ENCODE measurements around the gene RWDD1. TPM values are rescaled to one million over a fixed set of nuclear protein-coding genes. Genes with fewer than 3 reads are reported as not detected.

RWDD1 gene
- total and polyA plus RNA-seq, 2 donors (not counting 1 experiment from before 2014, with no cell fraction given) = 18.0 to 22.4 TPM

DNA sequence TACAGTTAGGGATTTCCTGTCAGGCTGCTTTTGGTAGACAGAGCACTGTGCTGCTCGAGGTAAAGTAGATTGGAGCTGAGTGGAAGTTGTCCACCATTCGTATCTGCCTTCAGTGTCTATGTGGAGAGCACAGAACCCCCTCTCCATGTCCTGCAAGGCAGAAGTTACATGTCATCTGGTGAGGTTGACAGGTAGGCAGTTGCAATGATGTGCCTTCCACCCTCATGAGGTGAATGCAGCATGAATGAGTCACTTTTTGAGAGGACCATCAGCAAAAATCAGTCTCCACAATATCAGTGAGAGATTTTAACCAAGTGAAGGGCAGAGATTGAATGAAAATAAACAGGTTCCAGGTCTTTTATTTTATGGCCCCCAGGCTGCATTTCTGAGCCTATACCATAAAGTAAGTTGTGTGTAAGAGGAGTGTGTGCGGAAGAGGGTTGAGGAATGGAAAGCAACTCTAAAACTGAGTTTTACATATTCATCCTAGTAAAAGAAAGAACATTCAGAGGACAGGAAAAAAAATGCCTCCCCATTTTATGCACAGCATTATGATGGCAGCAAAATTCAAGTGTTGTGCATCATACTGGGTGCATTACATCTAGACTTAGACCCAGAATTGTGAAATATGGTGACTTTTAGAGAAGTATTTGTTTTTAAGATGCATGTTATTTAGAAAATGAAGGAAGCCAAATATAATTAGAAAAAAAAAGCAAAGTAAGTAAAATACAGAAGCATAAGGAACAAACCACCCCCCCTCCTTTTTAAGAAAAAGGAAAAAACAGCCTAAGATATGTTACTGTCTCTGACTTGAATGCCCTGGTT lies 41.6 kb upstream of the RWDD1 start:
- H3K27ac ChIP-seq (ENCODE audit: low read length in 2 of 2) = no peak overlapping the region
- ATAC-seq (ENCODE audit: low read depth) (no peak), DNase-seq (no peak)
- no peaks in the 10 kb centered on the region for H3K9me3 ChIP-seq (ENCODE audit: control extremely low read depth in 1 of 3, control insufficient read depth in 2 of 3, insufficient read depth in 1 of 3, low read length in 2 of 3)
- 80% methylated on average over 1 of the region's 3 CpGs for WGBS (ENCODE audit: insufficient coverage)
- no peaks in the 10 kb centered on the region for H4K20me1 ChIP-seq (ENCODE audit: control insufficient read depth, insufficient read depth, low read length, poor library complexity, severe bottlenecking)
- H3K4me3 ChIP-seq (ENCODE audit: control extremely low read depth in 1 of 5, extremely low read depth in 1 of 5, insufficient read depth in 1 of 5, low read depth in 2 of 5, low read length in 4 of 5) = no peak overlapping the region
- H3K27me3 Mint-ChIP-seq = peaks cover 3% of the 10 kb centered on the region
- no peaks in the 10 kb centered on the region for H3K79me2 ChIP-seq (ENCODE audit: control insufficient read depth, insufficient read depth, low read length)
- H3K9ac ChIP-seq (ENCODE audit: low read length) = no peak overlapping the region
- H2AFZ ChIP-seq (ENCODE audit: insufficient read depth, low read depth, low read length, poor library complexity, severe bottlenecking) = no peak overlapping the region
- ChIA-PET POLR2A (no interaction called here), CTCF (interaction anchor here (0.6 to 1.8 kb wide), 8 partner anchors 15 to 261 kb away, joined by 3 to 17 read pairs (median 4); no protein-coding TSS in a partner anchor)
- TF ChIP-seq EZH2 (IDR thresholded peaks at IDR 0.05; ENCODE audit: borderline replicate concordance, insufficient read depth, low read depth, low read length, poor library complexity, severe bottlenecking) = no peak
- TF ChIP-seq, protein P1, sequence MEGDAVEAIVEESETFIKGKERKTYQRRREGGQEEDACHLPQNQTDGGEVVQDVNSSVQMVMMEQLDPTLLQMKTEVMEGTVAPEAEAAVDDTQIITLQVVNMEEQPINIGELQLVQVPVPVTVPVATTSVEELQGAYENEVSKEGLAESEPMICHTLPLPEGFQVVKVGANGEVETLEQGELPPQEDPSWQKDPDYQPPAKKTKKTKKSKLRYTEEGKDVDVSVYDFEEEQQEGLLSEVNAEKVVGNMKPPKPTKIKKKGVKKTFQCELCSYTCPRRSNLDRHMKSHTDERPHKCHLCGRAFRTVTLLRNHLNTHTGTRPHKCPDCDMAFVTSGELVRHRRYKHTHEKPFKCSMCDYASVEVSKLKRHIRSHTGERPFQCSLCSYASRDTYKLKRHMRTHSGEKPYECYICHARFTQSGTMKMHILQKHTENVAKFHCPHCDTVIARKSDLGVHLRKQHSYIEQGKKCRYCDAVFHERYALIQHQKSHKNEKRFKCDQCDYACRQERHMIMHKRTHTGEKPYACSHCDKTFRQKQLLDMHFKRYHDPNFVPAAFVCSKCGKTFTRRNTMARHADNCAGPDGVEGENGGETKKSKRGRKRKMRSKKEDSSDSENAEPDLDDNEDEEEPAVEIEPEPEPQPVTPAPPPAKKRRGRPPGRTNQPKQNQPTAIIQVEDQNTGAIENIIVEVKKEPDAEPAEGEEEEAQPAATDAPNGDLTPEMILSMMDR (IDR thresholded peaks at IDR 0.05) = no peak
- H3K4me2 ChIP-seq (replicated peaks; ENCODE audit: low read depth, low read length, poor library complexity, severe bottlenecking) = no peak overlapping the region
- H3K4me1 Mint-ChIP-seq = peaks cover 13% of the 10 kb centered on the region
- no peaks in the 10 kb centered on the region for H3K36me3 ChIP-seq (replicated peaks in 1 of 2; ENCODE audit: control extremely low read depth in 1 of 2, control insufficient read depth in 1 of 2, extremely low read depth in 1 of 2, insufficient read depth in 2 of 2, low read length in 1 of 2)
- peaks cover 0 to 5% of the 10 kb centered on the region in 2 donors for H3K4me1 ChIP-seq (ENCODE audit: control insufficient read depth in 2 of 2, insufficient read depth in 2 of 2, low read length in 2 of 2)
- H3K27ac Mint-ChIP-seq = no peak overlapping the region
- H3K4me3 Mint-ChIP-seq = no peak overlapping the region
- H3K9me3 Mint-ChIP-seq (ENCODE audit: insufficient read depth) = no peaks in the 10 kb centered on the region
- intact Hi-C loops (cut with micrococcal nuclease) = loop anchor here (5.0 to 10.0 kb wide), 2 partner anchors 67 to 315 kb away; partner anchors contain the start of gene CALHM6
- H3K27me3 ChIP-seq (replicated peaks in 1 of 4; ENCODE audit: control extremely low read depth in 1 of 4, control insufficient read depth in 3 of 4, insufficient read depth in 4 of 4, low read length in 3 of 4) = peaks cover 0 to 3% (median 0%) of the 10 kb centered on the region in 4 experiments

DNA sequence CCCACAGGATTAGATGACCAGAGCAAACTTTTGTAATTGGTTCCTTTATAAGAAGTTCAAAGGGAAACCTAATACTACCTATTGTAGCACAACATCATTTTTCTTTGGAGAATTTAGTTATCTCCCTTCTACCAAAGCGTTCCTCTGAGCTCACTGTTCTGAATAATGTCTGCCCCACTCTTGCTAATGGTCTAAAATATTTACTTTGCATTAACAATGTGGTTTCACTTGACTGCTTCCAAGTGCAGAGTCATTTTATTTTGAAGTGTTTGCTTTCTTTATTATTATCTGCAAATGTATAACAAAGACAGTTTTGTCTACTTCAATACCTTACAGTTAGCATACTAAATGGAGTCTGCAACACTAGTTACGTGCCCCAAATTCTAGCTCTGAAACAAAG lies 40.9 kb upstream of the RWDD1 start:
- Histone ChIP-seq H3K27ac (ENCODE audit: low read length in 2 of 2) (no peak overlapping the region), H3K9me3 (ENCODE audit: control extremely low read depth in 1 of 3, control insufficient read depth in 2 of 3, insufficient read depth in 1 of 3, low read length in 2 of 3) (no peaks in the 10 kb centered on the region), H3K4me3 (ENCODE audit: control extremely low read depth in 1 of 5, extremely low read depth in 1 of 5, insufficient read depth in 1 of 5, low read depth in 2 of 5, low read length in 4 of 5) (no peak overlapping the region), H2AFZ (ENCODE audit: insufficient read depth, low read depth, low read length, poor library complexity, severe bottlenecking) (no peak overlapping the region), H3K4me2 (replicated peaks; ENCODE audit: low read depth, low read length, poor library complexity, severe bottlenecking) (no peak overlapping the region), H3K36me3 (replicated peaks in 1 of 2; ENCODE audit: control extremely low read depth in 1 of 2, control insufficient read depth in 1 of 2, extremely low read depth in 1 of 2, insufficient read depth in 2 of 2, low read length in 1 of 2) (no peaks in the 10 kb centered on the region), H4K20me1 (ENCODE audit: control insufficient read depth, insufficient read depth, low read length, poor library complexity, severe bottlenecking) (no peaks in the 10 kb centered on the region), H3K9ac (ENCODE audit: low read length) (no peak overlapping the region), H3K27me3 (replicated peaks in 1 of 4; ENCODE audit: control extremely low read depth in 1 of 4, control insufficient read depth in 3 of 4, insufficient read depth in 4 of 4, low read length in 3 of 4) (peaks cover 0 to 3% (median 0%) of the 10 kb centered on the region in 4 experiments), H3K4me1 (ENCODE audit: control insufficient read depth in 2 of 2, insufficient read depth in 2 of 2, low read length in 2 of 2) (peaks cover 0 to 5% of the 10 kb centered on the region in 2 donors), H3K79me2 (ENCODE audit: control insufficient read depth, insufficient read depth, low read length) (no peaks in the 10 kb centered on the region)
- DNase-seq (no peak), ATAC-seq (ENCODE audit: low read depth) (no peak)
- intact Hi-C loops (cut with micrococcal nuclease) = loop anchor here (5.0 to 10.0 kb wide), 2 partner anchors 68 to 314 kb away; partner anchors contain the start of gene CALHM6
- ChIA-PET POLR2A (no interaction called here), CTCF (interaction anchor here (0.6 to 1.6 kb wide), 5 partner anchors 16 to 262 kb away, joined by 3 to 17 read pairs (median 5); no protein-coding TSS in a partner anchor)
- Mint-ChIP-seq H3K4me3 (no peak overlapping the region), H3K27me3 (peaks cover 3% of the 10 kb centered on the region), H3K4me1 (peaks cover 13% of the 10 kb centered on the region), H3K9me3 (ENCODE audit: insufficient read depth) (no peaks in the 10 kb centered on the region), H3K27ac (no peak overlapping the region)
- TF ChIP-seq EZH2 (IDR thresholded peaks at IDR 0.05; ENCODE audit: borderline replicate concordance, insufficient read depth, low read depth, low read length, poor library complexity, severe bottlenecking) = no peak
- TF ChIP-seq, protein P1 (IDR thresholded peaks at IDR 0.05) = no peak
- no CpG with 5 or more reads among the region's 2 CpGs for WGBS (ENCODE audit: insufficient coverage)
